Measurements from ENCODE around the gene PTPRA.
"Not testable (repeated sequence)": the region's sequence is repeated elsewhere in the genome, so short reads cannot be mapped to it uniquely, and the experiment has no call there.

PTPRA gene

GRCh38 chr20:2889797-2890196 is 16.5 kb downstream of the PTPRA start:
- no peak for DNase-seq

GRCh38 chr20:2890742-2891141 is 17.5 kb downstream of the PTPRA start:
- DNase-seq: no peak

GRCh38 chr20:2891343-2891742 is 18.1 kb downstream of the PTPRA start:
- no peak for DNase-seq

- DNase-seq: no peak
Measured at GRCh38 chr20:2892376-2892775, 19.1 kb downstream of the PTPRA start.

GRCh38 chr20:2894221-2894620 is 20.9 kb downstream of the PTPRA start:
- DNase-seq: no peak

GRCh38 chr20:2895154-2895553 is 21.9 kb downstream of the PTPRA start:
- DNase-seq: not testable (repeated sequence)

- no peak for DNase-seq
Measured at GRCh38 chr20:2899243-2899642, 26.0 kb downstream of the PTPRA start.

GRCh38 chr20:2900845-2901592 is 27.7 kb downstream of the PTPRA start:
- no peak for DNase-seq

GRCh38 chr20:2902291-2902690 is 29.0 kb downstream of the PTPRA start:
- DNase-seq: no peak

GRCh38 chr20:2902818-2903217 is 29.5 kb downstream of the PTPRA start:
- no peak for DNase-seq

GRCh38 chr20:2903686-2904085 is 30.4 kb downstream of the PTPRA start:
- DNase-seq: no peak

- no peak for DNase-seq
Measured at GRCh38 chr20:2907519-2907918, 34.2 kb downstream of the PTPRA start.

- DNase-seq: no peak
Measured at GRCh38 chr20:2909953-2910352, 36.7 kb downstream of the PTPRA start.

GRCh38 chr20:2911200-2911599 is 37.9 kb downstream of the PTPRA start:
- DNase-seq: no peak

GRCh38 chr20:2914160-2914559 is 40.9 kb downstream of the PTPRA start:
- no peak for DNase-seq

GRCh38 chr20:2917266-2917665 is 44.0 kb downstream of the PTPRA start:
- no peak for DNase-seq

GRCh38 chr20:2918096-2919049 is 45.1 kb downstream of the PTPRA start:
- DNase-seq: no peak

- DNase-seq: no peak
Measured at GRCh38 chr20:2919518-2920245, 46.4 kb downstream of the PTPRA start.

- DNase-seq: no peak
Measured at GRCh38 chr20:2920473-2920872, 47.2 kb downstream of the PTPRA start.

GRCh38 chr20:2921506-2921905 is 48.2 kb downstream of the PTPRA start:
- no peak for DNase-seq

- DNase-seq: no peak
Measured at GRCh38 chr20:2922957-2923356, 49.7 kb downstream of the PTPRA start.

GRCh38 chr20:2930538-2930937 is 57.3 kb downstream of the PTPRA start:
- no peak for DNase-seq

GRCh38 chr20:2932498-2932897 is 59.2 kb downstream of the PTPRA start:
- DNase-seq: no peak
